Effector CD8-positive, alpha-beta T cell (primary cell): ENCODE data around the gene ZDHHC7.

Experiments used
- DNase-seq: peaks from one replicate; lab custom pipeline; 2025; lab: John Stamatoyannopoulos, UW

ZDHHC7 gene

DNA sequence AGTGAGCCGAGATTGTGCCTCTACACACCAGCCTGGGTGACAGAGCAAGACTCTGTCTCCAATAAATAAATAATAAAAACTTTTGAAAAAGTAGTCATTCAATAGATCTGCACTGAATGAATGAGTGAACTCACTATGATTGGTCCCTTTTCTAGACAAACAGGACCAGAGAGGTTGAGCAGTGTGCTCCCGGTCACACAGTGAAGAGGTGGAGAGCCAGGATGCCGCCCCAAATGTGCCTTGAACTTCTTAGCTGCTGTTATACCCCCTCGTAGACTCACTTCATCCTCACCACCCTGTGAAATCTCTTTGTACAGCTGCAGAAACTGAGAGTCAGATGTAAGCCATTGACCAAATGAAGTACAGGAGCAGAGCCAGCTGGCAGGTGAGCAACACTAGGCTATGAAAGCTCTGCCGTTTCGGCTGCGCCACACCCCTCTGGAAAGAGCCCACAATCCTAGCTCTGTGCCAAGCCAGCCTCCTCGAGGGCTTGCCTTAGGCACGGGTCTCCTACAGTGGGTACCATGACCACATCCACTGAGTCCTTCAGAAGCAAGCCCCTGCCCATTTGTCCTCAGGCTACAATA, 8.4 kb upstream of the ZDHHC7 start:
- DNase-seq, result no peak

DNA sequence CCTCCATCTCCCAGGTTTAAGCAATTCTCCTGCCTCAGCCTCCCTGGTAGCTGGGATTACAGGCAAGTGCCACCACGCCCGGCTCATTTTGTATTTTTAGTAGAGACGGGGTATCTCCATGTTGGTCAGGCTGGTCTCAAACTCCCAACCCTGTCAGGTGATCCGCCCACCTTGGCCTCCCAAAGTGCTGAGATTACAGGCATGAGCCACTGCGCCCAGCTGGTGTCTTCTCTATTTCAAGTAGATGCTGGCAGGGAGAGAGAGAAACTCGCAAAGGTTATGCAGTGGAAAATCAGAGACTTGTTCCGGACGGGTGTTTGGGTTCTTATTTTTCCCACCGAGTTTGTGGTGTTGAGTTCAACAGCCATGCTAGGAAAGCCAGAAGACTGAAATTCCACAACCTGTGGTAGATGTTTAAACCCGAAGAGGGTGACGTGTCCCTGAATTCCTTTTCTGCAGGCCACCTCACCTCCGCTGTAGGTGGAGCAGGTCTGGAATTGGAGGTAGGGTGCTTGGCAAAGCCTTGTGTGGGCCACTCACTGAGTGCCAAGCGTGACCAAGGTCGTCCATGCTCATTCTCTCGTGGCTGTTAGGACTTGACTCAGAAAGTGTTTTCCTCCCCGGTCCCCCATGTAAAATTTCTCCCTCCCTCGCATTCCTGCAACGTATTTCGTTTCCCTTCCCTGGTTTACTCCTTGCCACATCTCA, 7.3 kb upstream of the ZDHHC7 start:
- DNase-seq, result no peak

DNA sequence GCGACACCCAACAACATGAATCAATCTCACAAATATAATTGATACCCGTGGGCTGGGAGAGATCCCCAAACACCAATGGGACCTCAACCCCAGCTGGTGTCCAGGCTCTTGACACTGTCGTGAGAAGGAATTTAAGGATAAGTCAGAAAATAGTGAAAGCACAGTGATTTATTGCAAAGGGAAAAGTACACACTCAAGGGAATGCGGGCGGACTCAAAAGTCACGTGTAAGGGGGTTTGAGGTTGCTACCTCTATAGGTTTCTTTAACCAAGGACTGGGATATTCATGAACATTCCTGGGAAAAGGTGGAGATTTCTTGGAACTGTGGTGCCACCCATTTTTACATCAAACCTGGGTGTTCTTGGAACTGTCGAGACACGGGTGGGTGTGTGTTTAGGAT, 6.3 kb upstream of the ZDHHC7 start:
- DNase-seq, result no peak

DNA sequence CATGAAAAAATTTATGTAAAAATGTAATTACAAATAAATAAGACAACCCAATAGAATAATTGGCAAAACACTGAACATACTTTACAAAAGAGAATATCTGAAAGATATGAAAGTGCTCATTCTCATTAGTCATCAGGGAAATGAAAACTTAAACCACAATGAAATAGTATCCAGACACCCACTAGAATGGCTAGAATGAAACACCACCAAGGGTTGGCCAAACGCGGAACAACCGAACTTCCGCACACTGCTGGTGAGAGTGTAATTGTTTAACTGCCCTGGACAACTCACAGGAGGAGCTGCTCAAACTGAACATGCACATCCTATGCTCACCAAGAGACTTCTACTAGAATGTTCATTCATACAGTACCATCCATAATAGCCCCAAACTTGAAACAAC, 5.8 kb upstream of the ZDHHC7 start:
- DNase-seq, result no peak

DNA sequence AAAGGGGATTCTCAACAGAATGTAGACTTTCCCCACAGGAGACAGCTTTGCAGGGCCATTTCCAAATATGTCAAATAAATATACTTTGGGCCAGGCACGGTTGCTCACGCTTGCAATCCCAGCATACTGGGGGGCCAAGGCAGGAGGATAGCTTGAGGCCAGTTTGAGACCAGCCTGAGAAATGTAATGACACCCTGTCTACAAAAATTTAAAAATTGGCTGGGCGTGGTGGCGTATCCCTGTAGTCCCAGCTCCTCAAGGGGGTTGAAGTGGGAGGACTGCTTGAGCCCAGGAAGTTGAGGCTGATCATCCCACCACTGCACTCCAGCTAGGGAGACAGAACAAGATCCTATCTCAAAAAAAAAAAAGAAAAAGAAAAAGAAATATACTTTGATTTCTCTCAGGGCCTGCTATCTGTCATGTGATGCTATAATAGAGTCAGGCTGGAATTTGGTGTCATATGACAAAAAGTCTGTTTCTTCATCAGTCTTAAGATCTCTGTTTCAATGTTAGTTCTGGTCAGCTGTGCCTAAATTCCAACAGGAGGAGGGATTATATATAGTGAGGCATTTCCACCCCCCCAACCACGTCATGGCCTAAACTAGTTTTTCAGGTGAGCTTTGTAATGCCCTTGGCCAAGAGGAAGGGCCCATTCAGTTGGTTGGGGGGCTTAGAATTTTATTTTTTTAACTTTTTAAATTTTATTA, 4.3 kb upstream of the ZDHHC7 start:
- DNase-seq, result no peak

DNA sequence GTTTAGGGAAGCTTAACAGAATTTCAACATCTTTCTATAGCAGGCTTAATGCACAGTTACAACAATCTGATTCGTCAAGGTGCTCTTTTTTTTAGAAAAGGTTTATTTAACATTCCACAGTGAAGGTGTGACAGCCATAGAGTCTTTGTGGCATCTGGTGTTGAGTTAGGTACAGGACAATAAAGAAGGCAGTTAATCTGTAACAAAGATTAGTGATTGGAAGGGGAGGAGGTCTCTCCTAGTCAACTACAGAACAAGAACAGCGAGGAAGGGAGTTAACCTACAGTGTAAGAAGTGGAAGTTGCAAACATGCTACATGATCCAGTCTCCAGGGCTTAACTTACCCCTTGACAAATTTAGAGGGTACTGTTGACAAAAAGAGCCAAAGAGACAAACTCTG, 3.0 kb upstream of the ZDHHC7 start:
- no peak for DNase-seq

DNA sequence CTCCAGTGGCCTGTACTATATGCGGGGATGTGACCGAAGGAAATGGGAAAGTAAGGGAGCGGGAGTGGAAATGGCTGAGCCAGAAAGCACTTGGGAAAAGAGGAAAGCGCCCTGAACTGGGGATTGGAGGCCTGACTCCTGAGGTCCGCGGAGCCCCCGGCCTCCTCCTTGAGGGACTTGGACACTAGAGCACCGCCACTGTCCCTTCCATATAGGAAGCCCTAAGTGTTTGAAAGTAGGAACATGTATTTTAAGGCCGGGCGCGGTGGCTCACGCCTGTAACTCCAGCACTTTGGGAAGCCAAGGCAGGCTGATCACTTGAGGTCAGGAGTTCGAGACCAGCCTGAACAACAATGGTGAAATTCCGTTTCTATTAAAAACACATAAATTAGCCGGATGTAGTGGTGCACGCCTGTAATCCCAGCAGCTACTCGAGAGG, 530 bp upstream of the ZDHHC7 start:
- no peak for DNase-seq

DNA sequence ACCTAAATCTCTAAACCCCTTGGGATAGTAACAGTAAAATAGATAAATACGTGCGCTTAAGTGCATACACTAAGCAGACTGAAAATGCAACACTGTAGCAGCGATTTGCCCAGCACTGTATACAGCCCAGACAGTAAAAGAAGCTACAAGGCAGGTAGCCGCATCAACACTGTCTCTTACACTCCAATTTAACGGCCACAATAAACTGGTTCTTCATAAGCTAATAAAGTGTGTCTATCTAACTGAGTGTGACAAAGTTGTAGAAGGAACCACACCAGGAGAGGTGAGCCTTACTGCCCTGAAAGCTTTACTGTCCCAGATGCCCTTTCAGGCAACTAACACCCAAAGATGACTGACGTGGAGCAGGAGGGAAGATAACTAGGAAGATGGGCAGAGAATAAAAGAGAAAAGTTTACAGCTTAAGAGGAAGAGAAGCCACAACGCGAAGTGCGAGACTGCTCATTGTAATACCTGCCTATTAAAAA, 847 bp downstream of the ZDHHC7 start:
- DNase-seq, result no peak

DNA sequence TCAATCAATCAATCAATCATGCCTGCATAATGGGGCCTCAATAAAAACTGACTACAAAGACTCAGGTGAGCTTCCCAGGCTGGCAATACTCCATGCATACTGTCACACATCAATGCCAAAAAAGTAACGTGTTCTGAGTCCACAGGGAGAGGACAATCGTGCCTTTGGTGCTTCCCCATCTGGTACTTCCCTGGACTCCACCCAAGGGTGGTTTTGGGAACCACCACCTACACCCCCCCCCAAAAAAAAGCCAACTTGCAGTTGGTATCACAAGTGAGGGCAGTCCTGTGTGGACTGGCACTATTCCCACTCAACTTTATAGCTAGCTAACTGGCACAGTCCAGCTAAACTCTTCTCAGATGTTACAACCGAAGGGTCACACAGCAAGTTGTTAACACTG, 3.1 kb downstream of the ZDHHC7 start:
- no peak for DNase-seq

DNA sequence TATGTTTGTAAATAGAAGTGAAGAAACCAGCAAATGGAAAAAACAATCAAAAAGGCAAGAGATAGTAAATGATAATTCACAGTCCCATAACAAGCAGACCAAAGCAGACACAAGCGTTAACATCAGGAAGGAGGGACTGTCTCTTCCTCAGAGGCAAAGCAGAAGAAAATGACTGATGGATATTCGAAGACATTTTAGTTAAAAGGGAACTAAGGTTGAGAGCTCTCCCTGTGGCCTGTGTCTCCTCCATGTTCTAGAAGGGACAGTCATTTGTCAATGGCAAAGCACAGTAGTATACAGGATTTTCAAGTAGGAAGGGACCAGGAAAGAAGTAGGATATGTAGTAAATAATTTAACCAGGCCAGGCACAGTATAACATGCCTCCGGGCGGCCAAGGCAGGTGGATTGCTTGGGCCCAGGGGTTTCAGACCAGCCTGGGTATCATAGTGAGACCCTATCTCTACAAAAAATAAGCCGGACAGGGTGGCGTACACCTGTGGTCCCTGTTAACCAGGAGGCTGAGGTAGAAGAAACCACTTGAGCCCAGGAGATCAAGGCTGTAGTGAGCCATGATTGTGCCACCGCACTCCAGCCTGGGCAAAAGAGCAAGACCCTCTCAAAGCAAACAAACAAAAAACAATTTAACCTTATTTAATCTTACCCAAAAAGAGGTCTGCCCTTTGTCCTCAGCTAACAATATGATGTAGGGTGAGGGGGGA, 3.7 kb downstream of the ZDHHC7 start:
- DNase-seq, result no peak

DNA sequence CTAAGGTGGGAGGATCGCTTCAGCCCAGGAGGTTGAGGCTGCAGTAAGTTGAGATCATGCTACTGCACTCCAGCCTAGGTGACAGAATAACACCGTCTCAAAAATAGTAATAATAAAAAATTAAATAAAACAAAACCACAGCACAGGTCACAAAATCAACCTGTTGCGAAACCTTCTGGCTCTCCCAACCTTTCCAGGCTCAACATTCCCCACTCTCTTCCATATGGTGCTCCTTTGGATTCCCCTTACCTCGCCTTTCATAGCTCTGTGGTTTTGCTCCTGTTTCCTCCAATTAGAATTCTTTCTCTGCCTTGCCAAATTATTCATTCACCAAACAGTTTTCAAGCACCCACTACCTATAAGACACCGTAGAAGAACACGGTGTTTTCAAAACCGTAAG, 4.7 kb downstream of the ZDHHC7 start:
- DNase-seq, result no peak

DNA sequence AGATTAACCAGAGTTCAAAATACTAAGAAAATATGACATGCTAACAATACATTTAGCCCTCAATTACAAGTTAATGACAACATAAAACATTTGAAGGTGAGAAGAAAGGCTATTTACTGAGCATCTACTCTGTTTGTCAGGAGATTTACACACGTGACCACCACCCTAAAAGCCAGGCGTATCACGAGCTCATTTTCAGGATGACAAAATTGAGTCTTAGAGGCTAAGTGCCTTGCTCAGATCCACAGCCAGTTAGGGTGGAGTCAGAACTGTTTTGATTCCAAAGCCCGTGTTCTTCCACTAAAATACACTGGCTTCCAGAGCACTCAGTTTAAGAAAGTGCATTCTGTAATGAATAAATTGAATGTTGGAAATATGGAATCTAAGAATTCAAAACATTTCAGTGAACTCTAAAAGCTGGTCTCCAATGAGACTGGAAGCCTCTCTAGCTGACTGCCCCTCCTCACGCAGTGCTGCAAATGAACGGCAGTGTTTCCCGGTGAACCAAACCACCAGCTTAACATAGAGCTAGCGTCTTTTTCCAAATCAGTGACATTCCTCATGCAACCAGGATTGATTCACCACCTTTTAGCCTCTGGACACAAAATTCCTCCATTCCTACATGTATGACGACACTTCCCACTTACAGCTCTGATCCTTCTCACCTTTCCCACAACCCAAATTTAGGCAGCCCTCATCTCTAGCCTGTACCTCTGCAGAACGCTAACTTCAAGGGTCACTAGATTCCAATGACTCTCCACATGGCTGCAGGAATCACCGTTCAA, 5.9 kb downstream of the ZDHHC7 start:
- DNase-seq, result no peak

DNA sequence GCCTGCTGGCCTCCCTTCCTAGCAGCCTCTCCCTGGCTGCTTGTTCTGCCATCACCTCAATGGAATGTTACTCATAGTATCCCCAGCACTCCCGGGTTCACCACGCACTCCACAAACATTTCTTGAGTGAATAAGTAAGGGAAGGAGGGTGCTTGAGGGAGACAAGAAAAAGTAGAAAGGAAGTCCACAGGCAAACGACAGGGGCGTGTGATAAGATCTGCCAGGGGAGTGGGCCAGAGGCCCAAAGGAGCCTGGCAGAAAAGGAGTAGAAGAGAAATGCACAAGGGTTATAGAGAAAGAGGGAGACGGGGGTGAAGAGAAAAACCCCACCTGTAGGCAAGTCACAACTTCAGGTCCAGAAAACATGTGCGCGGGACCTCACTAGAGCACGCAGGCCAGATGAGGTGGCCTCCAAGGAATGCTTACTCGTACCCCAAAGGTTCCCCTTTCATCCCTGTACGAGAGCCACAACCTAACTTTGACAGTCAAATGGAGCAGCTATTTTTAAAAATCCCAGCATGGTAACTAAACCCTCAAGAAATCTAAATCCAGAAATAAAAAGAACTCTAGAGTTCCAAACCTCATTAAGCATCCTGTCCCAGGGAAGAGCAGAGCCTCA, 6.6 kb downstream of the ZDHHC7 start:
- no peak for DNase-seq

DNA sequence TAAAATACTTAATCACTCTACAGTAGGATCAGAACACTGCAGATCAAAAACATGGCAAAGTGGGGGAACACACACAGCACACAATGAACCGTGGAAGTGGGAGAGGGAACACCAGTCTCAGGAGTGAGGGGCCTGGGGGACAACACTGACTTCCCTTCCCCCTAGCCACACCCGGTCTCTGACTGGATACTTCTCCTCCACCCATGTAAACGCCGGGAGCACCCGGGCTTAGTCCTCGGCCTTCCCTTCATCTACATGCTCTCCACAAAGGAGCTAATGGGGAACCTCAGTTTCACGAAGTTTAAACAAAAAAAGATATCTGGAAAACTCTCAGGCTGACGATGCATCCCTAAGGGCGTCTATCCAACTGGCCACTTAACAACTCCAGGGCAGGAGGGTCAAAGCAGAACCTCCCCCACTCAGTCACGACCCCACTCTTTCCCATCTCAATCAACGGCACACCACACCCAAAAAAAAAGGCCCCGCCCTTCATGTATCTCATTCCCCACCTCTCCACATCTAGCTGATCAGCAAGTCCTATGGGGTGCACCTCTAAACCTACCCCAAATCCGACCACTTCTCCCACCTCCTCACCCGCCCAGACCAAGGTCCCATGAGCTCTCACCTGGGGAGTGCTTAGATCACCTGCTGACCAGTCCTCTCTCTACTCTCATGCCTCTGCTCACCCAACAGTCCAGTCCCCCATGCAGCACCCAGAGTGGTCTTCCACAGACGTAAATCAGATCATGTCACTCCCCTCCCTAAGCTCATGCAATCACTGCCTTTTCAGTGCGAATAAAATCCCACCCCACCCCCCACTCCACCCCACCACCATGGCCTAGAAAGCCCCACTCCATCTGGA, 7.4 kb downstream of the ZDHHC7 start:
- no peak for DNase-seq

DNA sequence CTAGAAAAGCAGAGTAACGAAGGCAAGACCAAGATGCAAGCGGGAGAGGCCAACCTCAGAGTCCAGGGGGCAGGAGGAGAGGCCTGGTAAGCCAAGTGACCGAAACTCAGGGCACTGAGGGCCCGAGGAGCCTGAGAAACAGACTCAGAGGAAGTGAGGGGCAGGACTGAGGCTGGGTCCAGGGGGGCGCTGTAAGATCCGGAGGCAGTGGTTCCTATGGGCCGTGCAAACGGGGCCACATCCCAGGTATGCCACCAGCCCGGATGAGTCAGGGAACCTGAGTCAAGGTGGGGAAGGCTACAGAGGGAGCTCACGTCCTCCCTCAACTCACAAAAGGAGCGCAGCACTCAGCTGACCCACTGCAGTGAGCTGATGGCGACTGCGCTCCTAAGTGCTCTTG, 8.3 kb downstream of the ZDHHC7 start:
- DNase-seq, result no peak

DNA sequence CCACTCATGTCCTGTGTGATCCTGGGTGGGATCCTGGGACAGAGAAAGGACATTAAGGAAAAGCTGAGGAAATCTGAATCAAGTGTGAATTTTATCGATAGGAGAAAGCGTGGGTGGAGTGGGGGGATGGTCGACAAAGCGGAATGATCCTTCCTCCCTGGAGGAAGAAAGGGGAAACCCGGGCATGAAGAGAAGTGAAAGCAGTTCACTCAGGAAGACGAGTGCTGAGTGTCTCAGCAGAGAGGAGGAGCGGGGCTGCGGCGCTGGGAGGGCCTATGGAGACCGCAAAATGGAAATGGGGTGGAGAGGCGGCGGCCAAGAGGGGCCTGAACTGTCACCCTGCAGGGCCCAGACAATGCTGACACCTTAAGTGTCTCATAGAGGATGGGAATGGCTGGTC, 8.7 kb downstream of the ZDHHC7 start:
- DNase-seq, result no peak

DNA sequence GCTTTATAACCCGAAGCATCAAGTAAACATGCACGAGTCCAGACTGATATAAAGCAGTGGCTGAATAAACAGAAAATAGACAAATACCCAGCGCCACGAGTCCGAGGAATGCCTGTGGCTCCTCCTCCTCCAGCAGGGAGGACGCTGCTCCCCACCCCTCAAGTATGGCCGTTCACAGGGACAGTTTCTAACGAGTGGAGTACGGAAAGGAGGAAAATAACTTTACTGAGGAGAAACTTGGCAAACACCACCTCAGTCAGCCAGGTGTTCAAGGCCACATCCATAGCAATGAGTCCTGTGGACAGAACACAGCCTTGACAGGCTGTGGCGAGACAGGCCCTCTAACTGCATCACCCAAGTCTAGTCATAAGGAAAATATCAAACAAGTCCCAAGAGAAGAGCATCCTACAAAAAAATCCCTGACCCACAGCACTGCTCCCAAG, 9.2 kb downstream of the ZDHHC7 start:
- no peak for DNase-seq

DNA sequence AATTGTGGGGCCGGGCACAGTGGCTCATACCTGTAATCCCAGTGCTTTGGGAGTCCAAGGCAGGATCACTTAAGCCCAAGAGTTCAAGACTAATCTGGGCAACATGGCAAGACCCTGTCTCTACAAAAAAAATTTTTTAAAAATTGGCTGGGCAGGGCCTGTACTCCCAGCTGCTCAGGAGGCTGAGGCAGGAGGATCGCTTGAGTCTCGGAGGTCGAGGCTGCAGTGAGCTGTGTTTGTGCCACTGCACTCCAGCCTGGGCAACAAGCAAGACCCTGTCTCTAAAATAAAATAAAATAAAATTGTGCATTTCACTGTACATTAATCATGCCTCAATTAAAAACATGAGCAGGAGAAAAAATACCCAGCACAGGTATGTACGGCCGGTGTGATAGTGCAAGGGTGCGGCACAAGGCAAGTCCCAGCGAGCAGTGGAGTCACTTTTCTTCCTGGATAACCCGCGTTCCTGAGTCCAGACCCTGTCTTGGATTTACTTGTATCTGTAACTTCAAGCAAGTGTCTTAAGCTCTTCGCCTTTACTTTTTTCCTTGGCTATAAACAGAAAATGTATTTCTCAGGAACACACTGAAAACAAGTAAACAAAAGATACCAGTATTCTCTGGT, 11.4 kb downstream of the ZDHHC7 start:
- no peak for DNase-seq

DNA sequence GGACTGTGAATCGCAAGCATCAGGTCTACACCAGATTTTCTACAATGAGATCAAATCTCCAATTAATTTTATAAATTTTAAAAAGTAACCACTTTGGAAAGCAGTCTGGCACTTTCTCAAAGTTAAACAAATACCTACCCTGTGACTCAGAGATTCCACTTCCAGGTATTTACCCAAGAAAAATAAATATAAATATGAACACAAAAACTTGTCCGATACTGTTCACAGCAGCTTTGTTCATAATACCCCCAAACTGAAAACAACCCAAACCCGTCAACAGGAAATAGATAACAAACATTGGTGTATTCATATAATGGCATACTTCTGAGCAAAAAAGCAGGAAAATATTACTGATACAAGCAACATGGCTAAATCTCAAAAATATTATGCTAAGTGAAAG, 12.1 kb downstream of the ZDHHC7 start:
- no peak for DNase-seq

DNA sequence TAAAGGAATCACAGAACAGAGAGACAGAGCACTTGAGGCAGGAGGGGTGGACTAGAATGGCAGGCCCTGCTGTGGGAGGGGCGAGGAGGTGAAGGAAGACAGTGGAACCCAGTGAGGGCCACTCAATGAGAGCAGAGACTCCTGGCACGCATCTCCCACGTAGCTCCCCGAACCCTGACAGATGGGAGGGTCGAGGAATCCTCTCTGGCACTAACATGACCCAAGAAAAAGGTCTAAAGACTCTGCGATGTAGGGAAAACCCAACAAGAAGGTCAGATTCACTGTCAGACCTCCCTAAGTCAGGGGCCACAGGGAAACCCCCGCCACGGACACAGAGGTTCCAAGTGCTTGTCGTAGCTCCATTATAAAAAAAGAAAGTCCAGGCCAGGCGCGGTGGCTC, 15.0 kb downstream of the ZDHHC7 start:
- no peak for DNase-seq
